HG02763 (cell line): ENCODE measurements around the gene IRF8.
"Not testable (repeated sequence)": the region's sequence is repeated elsewhere in the genome, so short reads cannot be mapped to it uniquely, and the experiment has no call there.

Experiments used
- ATAC-seq: cut with Tn5 transposase; IDR thresholded peaks from one replicate; pipeline ENCODE4 v1.9.1; 2021; ENCODE audit warnings: mild to moderate bottlenecking, moderate library complexity; ENCODE audit not compliant: unreplicated experiment

Gene IRF8

DNA sequence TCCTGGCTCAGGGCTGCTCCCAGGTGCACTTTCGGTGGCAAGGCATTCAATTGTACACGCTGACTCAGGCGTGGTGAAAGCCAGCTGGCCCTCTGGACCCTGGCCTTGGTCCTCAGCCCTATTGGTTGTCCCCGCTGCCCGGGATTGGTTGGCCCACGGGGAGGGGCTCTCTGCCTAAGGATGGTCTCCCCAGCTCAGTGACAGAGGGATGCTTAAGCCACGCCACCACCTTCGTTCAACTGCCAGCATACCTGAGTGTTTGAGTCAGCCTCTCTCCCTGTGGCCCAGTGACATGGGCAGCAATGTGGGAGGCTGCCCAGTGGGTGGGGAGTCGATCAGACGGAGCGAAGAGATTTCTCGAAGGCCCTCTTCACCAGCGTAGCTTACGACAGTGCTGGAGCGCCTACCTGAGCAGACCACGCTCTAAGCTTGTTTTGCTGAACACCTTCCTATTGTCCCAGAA is 30.3 kb downstream of the IRF8 start:
- ATAC-seq: no peak

DNA sequence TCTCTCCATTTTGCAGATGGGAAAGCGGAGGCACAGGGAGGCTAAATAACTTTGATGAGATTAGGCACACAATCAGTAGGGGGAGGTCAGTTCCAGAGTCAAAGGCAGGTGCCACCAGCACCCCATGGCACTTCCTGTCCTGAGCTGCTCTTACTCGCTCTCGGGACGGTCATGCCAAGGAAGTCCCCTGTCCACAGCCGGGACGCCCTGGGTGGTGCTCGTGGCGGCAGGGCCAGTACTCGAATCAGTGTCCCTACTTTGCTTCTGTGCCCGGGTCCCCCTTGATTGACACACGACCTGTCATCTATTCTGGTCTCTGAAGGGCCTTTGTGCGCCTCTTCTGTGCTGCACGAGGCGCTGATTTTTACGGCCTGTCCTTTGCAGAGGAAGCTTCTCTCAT is 31.3 kb downstream of the IRF8 start:
- ATAC-seq: no peak

DNA sequence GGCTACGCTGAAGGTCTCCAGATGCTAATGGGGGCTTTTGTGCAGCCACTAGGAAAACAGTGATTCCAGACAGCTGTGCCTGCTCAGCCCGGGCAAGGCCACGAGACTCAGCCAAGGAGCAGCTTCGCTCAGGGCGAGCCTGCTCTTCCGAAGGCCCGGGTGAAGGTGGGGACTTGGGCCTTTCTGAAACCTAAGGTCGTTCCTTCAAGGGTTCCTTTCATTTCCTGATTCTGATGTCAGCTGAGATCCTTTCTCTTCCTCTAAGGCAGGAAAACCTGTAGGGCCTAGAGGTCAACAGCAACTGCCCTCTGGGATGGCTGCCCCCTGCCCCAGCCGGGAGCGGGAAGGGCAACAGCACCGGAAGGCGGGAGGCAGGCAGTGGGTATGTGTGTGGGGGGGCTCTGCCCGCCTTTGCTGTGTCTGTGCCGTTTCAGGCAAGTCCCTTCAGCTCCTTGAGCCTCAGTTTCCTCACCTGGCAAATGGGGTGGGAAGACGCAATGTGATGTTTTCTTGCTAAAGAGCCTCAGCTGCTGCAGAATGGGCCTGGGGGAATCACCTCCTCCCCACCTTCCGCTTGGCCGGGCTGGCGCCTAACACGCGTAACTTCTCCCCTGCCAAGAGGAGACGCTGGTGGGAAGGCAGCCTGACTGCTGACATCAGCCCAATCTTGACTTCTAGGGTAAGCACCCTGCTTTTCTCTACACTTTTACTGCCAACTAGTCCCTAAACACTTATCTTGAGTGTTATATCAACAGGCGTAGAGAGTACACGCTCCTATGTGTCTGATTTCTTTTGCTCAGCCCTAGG is 32.8 kb downstream of the IRF8 start:
- no peak for ATAC-seq

DNA sequence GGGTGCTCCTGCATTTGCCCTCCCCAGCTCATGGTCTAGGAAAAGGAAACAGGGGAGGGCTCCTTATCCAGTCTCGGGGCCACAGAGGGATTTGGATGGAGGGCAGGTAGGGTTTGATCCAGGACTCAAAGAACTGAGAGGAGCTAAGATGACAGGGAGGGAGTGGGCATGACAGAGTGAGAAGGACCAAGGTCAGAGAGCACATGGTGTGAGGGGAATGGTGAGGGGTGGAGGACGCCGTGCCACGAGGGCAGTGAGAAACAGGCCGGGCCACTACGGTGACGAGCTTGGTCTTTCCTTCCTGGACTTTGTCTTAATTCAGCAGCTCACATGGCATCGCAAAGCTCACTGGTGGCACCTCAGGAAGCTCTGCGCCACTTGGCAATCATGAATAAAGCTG is 35.2 kb downstream of the IRF8 start:
- no peak for ATAC-seq

DNA sequence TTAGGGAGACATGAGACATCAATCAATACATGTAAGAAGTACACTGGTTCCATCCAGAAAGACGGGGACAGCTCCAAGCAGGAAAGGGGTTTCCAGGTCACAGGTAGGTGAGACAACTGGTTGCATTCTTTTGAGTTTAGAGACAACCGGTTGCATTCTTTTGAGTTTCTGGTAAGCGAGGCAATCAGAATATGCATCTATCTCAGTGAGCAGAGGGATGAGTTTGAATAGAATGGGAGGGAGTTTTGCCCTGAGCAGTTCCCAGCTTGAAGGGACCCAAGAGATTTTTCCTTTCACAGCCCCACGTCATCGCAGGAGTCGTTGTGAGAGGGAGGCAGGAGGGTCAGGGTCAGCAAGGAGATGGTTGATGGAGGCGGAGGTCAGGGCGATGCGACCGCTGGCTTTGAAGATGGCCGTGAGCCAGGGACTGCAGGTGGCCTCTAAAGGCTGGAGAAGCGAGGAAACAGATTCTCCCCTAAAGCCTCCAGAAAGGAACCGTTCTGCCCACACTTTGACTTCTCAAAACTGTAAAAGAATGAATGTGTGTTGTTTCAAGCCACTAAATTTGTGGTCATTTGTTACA is 36.5 kb downstream of the IRF8 start:
- ATAC-seq: peak; percentile 24

DNA sequence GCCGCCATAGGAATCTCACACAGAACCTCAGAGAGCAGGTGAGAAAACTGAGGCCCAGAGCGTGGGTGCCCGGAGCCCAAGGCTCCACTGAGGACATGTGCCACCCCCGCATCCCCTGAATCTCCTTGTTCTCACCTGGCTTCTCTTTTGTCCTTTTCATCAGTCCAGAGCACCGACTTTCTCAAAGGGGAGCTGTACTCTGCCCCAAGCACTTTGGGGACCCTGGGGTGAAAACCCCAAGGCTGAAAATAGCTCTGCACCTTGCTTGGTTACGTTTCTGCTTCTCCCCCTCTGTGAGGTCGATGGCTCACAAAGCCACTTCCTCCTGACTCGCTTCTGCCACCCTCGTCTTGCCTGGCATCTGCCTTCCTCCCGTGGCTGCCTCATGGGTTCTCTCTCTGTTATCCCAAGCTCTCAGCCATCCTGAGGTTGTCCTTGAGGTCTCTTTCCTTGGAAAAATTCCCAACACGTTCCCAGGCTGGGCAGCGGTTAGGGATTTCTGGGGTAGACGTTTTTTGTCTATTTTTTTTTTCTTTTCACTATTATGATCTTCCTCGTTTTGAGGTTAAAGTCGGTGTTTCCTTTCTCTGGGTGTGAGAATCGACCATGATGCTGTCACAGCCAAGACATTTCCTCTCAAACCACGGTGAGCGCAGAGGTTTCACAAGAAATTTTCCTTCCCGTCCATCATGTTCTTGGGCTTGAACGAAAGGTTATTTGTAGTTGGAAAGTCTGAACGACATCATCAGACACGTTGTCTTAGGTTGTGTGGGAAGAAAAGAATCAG is 37.2 kb downstream of the IRF8 start:
- peak; percentile 72 for ATAC-seq

DNA sequence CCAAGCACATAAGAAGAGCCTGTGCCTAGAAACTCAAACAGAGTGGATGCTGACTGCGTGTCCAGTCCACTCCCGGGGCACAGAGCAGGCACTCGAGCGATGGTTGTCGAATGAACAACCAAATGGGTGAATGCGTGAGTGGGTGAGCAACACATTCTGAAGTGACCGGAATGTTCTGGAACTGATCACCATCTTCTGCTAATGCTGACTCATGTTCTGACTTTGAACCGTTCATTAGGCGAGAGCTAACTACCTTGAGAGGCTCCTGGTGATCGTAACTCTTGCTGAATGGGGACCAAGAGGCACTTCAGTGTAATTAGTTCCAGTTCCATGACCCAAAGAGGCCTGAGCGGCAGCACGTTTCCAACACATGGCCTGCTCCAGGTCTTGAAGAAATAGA is 37.9 kb downstream of the IRF8 start:
- ATAC-seq: no peak

DNA sequence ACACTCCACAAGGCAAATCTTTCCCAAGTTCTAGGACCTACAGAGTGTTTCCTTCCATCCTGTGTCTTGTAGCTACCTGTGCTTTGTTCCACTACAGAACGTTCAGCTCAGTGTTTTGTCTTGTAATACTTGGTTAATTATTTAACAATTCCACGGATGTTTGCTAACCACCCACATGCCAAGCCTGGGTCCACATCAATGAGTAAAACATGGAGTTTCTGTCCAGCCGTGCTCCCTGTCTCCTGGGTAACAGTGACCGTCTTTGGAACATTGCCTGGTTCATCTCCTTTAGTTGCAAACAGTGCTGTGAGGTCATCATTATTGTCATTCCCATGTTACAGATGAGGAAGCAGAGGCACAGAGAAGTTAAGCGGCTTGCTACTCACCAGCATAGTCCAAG is 41.3 kb downstream of the IRF8 start:
- ATAC-seq: no peak

DNA sequence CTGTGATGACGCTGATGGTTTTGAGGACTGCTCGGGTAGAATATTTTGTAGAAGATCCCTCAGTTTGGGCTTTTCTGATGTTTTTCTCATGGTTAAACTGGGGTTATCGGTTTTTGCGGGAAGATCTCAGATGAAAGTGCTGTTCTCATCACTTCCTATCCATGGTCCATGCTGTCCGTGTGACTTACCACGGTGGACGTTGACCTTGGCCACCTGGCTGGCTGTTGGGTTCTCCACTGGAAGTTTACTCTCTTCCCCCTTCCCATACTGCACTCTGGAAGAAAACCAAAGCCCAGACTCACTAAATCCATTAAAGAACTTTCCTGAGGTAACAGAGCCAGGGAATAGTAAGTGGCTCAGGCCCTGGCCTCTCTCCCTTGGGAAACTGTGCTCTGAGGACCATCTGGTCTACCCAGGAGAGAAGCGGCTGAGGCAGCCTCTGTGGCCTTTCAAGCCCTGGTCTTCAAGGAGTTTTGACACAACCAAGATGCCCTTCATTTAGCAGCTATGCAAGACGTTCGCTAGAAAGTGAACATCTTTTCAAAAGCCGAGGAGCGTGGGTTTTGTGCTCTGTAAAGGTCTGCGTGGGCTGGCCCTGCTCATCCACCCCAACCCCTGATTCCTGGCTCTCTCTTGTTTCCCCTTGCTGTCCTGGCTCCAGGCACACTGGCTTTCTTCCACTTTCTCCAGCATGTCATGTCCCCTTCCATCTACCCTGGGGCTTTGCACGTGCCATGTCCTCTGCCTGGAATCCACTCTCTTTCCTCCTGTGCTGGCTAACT is 43.1 kb downstream of the IRF8 start:
- ATAC-seq: no peak

DNA sequence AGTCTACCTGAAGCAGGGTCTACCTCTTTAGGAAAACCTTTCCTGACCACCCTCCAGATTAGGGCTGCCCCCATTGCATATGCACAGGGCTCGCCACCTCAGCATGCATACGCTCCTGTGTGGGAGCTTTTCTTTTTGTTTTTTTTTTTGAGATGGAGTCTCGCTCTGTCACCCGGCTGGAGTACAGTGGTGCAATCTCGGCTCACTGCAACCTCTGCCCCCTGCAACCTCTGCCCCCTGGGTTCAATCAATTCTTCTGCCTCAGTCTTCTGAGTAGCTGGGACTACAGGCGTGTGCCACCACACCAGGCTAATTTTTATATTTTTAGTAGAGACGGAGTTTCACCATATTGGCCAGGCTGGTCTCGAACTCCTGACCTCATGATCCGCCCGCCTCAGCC is 43.7 kb downstream of the IRF8 start:
- ATAC-seq: not testable (repeated sequence)

DNA sequence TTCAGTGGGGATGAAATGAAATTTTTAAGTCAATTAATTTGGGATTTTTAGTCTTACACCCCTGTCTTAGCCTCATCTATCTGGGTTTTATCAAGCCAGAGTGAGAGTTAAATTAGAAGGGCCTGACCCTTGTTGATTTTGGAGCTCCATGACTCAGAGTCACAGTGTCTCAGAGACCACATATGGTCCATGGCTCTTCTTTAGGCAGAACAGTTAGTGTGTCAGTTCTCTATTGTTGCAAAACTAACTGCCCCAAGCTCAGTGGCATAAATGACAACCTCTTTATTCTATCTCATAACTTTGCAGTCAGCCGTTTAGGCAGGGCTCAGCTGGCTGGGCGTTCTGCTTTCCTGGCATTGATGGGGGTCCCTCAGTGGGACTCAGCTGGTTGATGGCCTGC is 44.7 kb downstream of the IRF8 start:
- ATAC-seq: no peak

DNA sequence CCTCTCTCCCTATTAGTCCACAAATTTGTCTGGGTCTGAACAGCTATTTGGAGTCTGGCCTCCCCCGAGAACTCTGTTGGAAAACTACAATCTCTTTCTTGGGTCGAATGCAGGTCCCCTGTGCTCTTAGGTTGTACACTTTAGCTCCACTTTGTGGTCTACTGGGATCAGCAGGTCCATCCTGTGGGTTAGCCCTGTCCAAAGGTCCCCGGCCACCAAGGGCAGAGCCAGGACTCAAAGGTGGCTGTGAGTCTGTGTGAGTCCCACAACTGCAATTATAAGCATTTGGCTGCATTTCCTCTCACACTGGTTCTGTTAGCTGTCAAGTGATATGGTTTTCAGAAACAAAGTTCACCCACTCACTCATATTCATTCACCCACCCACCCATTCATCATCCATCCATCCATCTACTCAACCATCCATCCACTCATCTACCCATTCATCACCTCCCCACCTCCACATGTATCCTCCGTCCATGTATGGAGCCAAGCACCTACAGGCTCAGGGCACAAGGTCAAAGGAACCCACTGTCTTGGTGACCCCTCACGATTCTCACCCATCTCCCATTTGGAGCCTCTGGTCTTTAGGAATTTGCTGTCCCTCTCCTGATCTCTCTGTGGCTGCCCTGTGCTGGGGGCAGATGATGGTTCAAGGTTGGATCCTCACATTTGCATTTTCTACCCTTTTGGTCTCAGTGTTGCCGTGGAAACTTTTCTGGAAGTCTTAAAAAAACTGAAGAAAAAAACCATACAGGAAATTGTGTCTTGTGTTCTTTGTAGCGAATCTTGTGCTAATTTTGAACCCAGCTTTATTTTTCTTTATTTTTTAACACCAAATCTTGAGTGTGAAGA is 45.8 kb downstream of the IRF8 start:
- no peak for ATAC-seq

DNA sequence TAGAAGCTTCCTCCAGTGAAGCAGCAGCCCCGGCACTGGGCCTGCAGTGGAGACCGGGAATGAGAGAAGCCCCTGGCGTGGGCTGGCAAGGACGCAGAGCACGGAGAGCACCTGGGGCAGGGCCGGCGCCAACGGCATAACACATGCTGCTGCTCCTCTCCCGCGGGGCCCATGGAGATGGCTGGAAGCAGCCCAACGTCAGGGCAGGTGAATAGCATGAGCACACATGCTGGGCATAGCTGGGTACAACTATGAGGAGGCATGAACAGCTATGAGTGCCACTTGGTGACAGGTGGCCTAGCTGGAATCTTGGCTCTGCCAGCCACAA is 46.4 kb downstream of the IRF8 start:
- no peak for ATAC-seq

DNA sequence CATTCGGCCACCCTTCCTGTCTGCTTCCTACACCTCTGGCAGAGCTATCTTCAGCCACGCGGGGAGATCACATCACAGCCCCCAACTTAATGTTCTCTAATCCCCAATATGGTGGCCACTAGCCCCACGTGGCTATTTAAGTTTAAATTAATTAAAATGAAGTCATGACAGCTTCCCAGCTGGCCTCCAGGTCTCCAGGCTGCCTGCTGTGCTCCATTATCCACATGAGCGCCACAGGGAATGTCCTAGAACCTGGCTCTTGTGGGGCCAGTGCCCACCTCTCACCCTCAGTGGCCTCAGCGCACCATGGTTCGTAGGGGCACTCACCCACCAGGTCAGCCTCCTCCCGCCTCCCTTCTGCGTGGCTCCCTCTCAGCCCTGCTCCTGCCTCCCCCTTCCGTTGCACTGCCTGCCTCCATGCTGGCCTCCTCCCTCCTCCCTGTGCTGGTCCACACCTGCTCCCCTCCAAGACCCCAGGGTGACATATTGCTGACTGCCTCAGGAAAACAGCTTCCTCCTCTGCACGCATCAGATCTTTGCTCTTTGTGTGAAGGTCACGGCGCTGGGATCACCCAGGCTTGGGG is 47.7 kb downstream of the IRF8 start:
- no peak for ATAC-seq

DNA sequence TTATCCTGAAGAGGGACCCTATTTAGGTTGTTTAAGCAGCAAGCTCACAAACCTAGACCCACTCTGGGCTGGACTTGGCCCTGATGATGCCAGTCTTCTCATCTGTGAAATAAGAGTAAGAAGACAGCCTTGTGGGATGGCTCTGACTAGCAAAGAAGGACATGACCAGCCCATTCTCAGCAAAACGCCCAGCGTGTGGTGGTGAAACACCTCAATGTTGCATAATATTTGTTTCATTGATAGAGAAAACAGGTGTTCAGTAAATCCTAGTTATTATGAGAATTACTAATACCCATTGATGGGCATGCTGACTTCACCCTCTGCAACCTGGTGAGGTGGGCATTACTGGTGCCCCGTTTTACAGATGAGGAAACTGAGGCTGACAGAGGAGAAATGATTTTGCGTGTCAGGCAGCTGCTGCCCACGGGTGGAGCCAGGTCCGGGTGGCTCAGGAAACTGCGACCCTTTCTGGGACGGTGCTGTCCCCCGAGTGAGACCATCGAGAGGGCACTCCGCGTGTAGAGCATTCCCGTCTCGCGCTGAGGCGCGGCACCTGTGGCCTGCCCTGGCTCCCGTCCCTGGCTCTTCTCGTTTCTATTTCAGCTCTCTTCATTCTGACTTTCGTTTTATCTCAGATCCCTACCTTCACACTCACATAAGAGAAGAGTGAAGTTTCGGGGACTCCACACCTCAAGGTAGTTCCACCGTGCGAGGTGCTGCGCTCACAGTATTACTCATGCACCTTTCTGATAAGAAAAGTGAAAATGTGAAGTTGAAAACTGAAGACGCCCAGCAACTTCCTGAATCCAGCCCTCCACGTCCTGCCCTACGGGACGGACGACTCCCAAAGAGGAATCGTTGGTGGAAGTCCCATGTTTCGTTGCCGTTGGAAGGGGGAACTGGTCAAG is 48.5 kb downstream of the IRF8 start:
- ATAC-seq: peak; percentile 52

DNA sequence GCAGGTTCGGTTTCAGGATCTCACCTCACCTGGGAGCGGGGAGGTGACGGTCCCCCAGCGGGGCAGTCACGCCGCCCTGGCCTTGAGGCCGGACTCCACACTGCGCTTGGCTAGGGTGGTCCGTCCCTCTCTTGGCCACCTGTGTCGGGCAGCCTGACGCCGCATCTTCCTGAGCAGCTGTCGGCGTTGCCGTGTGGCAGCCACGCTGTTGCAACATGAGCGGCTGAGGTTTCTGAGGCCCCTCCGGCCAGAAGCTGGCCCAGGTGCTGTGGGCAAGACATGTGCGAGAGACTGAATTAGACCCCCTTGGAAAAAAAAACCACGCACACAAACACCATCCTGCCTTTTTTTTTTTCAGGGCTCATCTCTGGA is 49.2 kb downstream of the IRF8 start:
- ATAC-seq: peak; percentile 17

DNA sequence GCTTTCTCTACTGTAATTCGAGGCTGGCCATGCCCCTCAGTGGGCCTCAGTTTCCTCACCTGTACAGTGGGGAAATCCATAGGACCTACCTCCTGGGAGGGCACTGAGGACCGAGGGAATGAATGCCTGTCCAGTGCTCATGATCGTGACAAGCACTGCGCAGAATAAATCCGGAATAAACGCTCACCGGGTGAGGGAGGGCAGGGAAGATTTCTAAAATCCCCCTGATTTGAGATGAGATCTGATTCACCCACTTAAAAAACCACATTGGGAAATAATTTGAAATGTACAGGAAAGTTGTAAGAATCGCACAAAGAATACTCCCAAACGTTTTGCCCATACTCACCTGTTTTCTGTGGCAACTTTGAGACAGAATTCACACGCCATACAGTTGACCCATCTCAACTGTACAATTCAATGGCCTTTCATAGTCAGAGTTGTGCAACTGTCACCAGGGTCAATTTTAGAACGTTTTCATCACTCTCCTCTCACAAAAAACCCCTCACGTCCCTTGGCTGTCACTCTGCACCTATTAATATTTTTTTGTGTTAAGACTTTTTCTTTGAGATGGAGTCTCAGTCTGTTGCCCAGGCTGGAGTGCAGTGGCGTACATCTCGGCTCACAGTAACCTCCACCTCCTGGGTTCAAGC is 49.8 kb downstream of the IRF8 start:
- no peak for ATAC-seq

DNA sequence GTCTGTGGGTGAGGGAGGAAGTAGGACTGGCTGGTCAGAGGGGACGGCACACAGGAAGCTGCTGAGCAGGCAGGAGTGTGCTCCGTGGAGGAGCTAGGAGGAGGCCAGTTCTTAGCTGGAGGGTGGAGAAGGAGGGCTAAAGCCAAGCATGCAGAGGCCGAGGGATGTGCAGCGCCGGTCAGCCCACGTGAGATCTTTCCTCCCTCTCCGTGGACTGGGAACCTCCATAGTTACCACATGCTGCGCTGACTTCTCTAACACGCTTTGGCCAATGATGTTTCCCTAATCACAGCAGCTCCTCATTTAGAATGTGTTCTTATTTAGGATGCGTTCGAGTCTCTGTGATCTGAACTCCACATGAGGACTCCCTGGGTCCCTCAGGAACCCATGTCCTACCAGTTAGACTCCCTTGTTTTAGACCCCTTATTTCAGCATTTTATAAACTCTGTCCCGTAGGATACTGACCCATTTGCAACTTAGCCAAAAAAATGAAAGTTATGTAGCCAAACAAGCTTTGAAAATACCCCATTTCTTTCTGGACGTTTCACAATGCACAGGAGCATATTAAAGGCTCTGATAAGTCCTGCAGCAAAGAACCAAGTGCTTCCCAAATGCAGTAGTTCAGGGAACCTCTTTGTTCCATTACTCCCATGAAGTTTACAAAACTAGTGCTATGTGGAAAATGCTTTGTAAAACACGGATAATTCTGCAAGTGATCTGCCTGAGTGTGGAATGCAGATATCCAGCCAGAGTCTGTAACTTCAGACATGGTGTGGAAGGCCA is 51.4 kb downstream of the IRF8 start:
- ATAC-seq: no peak
